A204.1 (cell line): ENCODE measurements around the gene RTN1.

ENCODE experiments used
- FAIRE-seq: peaks from 2 replicates; lab custom pipeline; 2012; peaks lifted over from hg19 to GRCh38; lab: Jason Lieb, UNC

Gene RTN1

GRCh38 chr14:59849411-59850130, 21.0 kb downstream of the RTN1 start:
- no peak for FAIRE-seq

GRCh38 chr14:59848671-59849070, 21.9 kb downstream of the RTN1 start:
- no peak for FAIRE-seq

GRCh38 chr14:59847711-59848110, 22.9 kb downstream of the RTN1 start:
- FAIRE-seq, result no peak

- no peak for FAIRE-seq
Observed at GRCh38 chr14:59846595-59846994, 24.0 kb downstream of the RTN1 start.

- no peak for FAIRE-seq
Observed at GRCh38 chr14:59845245-59845644, 25.3 kb downstream of the RTN1 start.

- no peak for FAIRE-seq
Observed at GRCh38 chr14:59844186-59844812, 26.3 kb downstream of the RTN1 start.

- FAIRE-seq, result no peak
Observed at GRCh38 chr14:59836116-59836515, 34.5 kb downstream of the RTN1 start.

- no peak for FAIRE-seq
Observed at GRCh38 chr14:59832653-59833294, 37.8 kb downstream of the RTN1 start.

GRCh38 chr14:59831121-59831730, 39.4 kb downstream of the RTN1 start:
- no peak for FAIRE-seq

- no peak for FAIRE-seq
Observed at GRCh38 chr14:59830338-59830734, 40.2 kb downstream of the RTN1 start.

- no peak for FAIRE-seq
Observed at GRCh38 chr14:59829469-59830337, 40.9 kb downstream of the RTN1 start.

GRCh38 chr14:59828276-59828675, 42.3 kb downstream of the RTN1 start:
- no peak for FAIRE-seq

GRCh38 chr14:59827401-59827800, 43.2 kb downstream of the RTN1 start:
- no peak for FAIRE-seq

GRCh38 chr14:59826150-59826549, 44.4 kb downstream of the RTN1 start:
- FAIRE-seq, result no peak

- no peak for FAIRE-seq
Observed at GRCh38 chr14:59823179-59823578, 47.4 kb downstream of the RTN1 start.

GRCh38 chr14:59819446-59820088, 51.0 kb downstream of the RTN1 start:
- no peak for FAIRE-seq

GRCh38 chr14:59816941-59817340, 53.6 kb downstream of the RTN1 start:
- FAIRE-seq, result no peak

GRCh38 chr14:59814988-59815387, 55.6 kb downstream of the RTN1 start:
- no peak for FAIRE-seq

GRCh38 chr14:59811815-59812214, 58.8 kb downstream of the RTN1 start:
- FAIRE-seq, result no peak

GRCh38 chr14:59811073-59811472, 59.5 kb downstream of the RTN1 start:
- no peak for FAIRE-seq

GRCh38 chr14:59803052-59803540, 67.5 kb downstream of the RTN1 start:
- no peak for FAIRE-seq

GRCh38 chr14:59788176-59788575, 82.4 kb downstream of the RTN1 start:
- FAIRE-seq, result no peak
